H1 (cell line): Measurements from ENCODE around the gene LY6G5B. TPM values are rescaled to one million over a fixed set of nuclear protein-coding genes. Genes with fewer than 3 reads are reported as not detected.

Source experiments
- CTCF ChIA-PET: fragments of 300-600 bp; sonication (Branson Sonifier 250); formaldehyde crosslinking; loops from one replicate; lab custom pipeline; 2021; ENCODE audit not compliant: partially characterized antibody; lab: Charles Lee
- POLR2A ChIA-PET: fragments of 300-600 bp; sonication (Branson Sonifier 250); formaldehyde crosslinking; loops from one replicate; lab custom pipeline; 2021; ENCODE audit warnings: inconsistent platforms; ENCODE audit not compliant: partially characterized antibody; lab: Charles Lee
- DNase-seq, 2 experiments: peaks; one replicate each; pipeline versions ENCODE4 v3.0.0 to v3.0.0-alpha.2; 2010 to 2022; ENCODE audit warnings: low spot score in 2 of 2, low read depth in 1 of 2, mixed read lengths in 1 of 2
- FAIRE-seq: peaks from 2 replicates; lab custom pipeline; 2011; peaks lifted over from hg19 to GRCh38; lab: Jason Lieb, UNC
- H2AFZ ChIP-seq: 2 replicates; pipeline ENCODE4 v1.8.1; 2012; ENCODE audit warnings: low read length, inconsistent platforms
- H2AK5ac ChIP-seq: 2 replicates; pipeline ENCODE4 v1.6.1; 2013; ENCODE audit warnings: low read depth, low read length
- H2BK120ac ChIP-seq: replicated peaks from 2 replicates; pipeline ENCODE3; 2013; ENCODE audit warnings: low read depth, low read length, inconsistent platforms
- H2BK12ac ChIP-seq: 2 replicates; pipeline ENCODE4 v1.6.1; 2013; ENCODE audit warnings: low read depth, low read length
- H2BK15ac ChIP-seq: 2 replicates; pipeline ENCODE4 v1.6.1; 2013; ENCODE audit warnings: low read length
- H2BK20ac ChIP-seq: 2 replicates; pipeline ENCODE4 v1.6.1; 2013; ENCODE audit warnings: low read length
- H2BK5ac ChIP-seq: 2 replicates; pipeline ENCODE4 v1.6.1; 2013; ENCODE audit warnings: low read depth, low read length
- H3K14ac ChIP-seq: 2 replicates; pipeline ENCODE4 v1.6.1; 2013; ENCODE audit warnings: inconsistent platforms; ENCODE audit not compliant: insufficient read length
- H3K18ac ChIP-seq: 2 replicates; pipeline ENCODE4 v1.6.1; 2013; ENCODE audit warnings: low read length; ENCODE audit errors: extremely low read depth
- H3K23ac ChIP-seq: 2 replicates; pipeline ENCODE4 v1.6.1; 2013; ENCODE audit warnings: inconsistent platforms; ENCODE audit not compliant: insufficient read length
- H3K23me2 ChIP-seq: 2 replicates; pipeline ENCODE4 v1.6.1; 2013; ENCODE audit warnings: low read depth, low read length
- H3K27ac ChIP-seq: 2 replicates; pipeline ENCODE4 v1.6.1; 2011; ENCODE audit warnings: low read depth, low read length, inconsistent platforms
- H3K27me3 ChIP-seq, 4 experiments: replicated peaks in 1 of 4; 1 replicate in 1 of 4; 2 replicates in 3 of 4; pipeline versions ENCODE4 v1.6.1 to v1.8.1; 2011 to 2013; ENCODE audit warnings: low read length in 3 of 4, mild to moderate bottlenecking in 3 of 4, inconsistent platforms in 2 of 4, mixed read lengths in 2 of 4, moderate library complexity in 1 of 4; ENCODE audit not compliant: control insufficient read depth in 3 of 4, insufficient read depth in 3 of 4; ENCODE audit errors: extremely low read depth in 1 of 4
- H3K36me3 ChIP-seq, 4 experiments: 2 replicates each; pipeline versions ENCODE4 v1.6.1 to v1.8.1; 2011 to 2013; ENCODE audit warnings: mild to moderate bottlenecking in 4 of 4, low read length in 3 of 4, moderate library complexity in 2 of 4, control low read depth in 1 of 4, inconsistent platforms in 1 of 4; ENCODE audit not compliant: insufficient read depth in 4 of 4, control insufficient read depth in 2 of 4
- H3K4ac ChIP-seq: replicated peaks from 2 replicates; pipeline ENCODE3; 2013; ENCODE audit warnings: low read length, low read depth, mixed read lengths, inconsistent platforms; ENCODE audit not compliant: insufficient read length
- H3K4me1 ChIP-seq, 4 experiments: replicated peaks in 1 of 4; 1 replicate in 1 of 4; 2 replicates in 3 of 4; pipeline versions ENCODE4 v1.6.1 to v1.8.1; 2011 to 2013; ENCODE audit warnings: low read length in 3 of 4, inconsistent platforms in 2 of 4, mixed read lengths in 1 of 4; ENCODE audit not compliant: insufficient read depth in 4 of 4, control insufficient read depth in 3 of 4
- H3K4me2 ChIP-seq, 2 experiments: 2 replicates each; pipeline versions ENCODE4 v1.6.1 to v1.8.1; 2011 to 2013; ENCODE audit warnings: low read depth in 2 of 2, low read length in 2 of 2, control low read depth in 1 of 2, inconsistent platforms in 1 of 2, mild to moderate bottlenecking in 1 of 2; ENCODE audit not compliant: insufficient read depth in 1 of 2
- H3K4me3 ChIP-seq, 4 experiments: fragments of 200-600, 300-600 bp in 1 of 4; sonication (generic), shearing (Covaris generic), sonication (Bioruptor Twin) in 1 of 4; 2 replicates each; pipeline versions ENCODE4 v1.5.1 to v1.8.1; 2011 to 2016; ENCODE audit warnings: low read length in 4 of 4, low read depth in 3 of 4, control low read depth in 2 of 4, inconsistent platforms in 2 of 4, mild to moderate bottlenecking in 2 of 4, mixed read lengths in 1 of 4, moderate library complexity in 1 of 4; ENCODE audit not compliant: insufficient read depth in 2 of 4; ENCODE audit errors: extremely low read depth in 1 of 4
- H3K56ac ChIP-seq: replicated peaks from 2 replicates; pipeline ENCODE3; 2013; ENCODE audit warnings: low read depth, mild to moderate bottlenecking, mixed read lengths, low read length, inconsistent platforms; ENCODE audit not compliant: insufficient read length
- H3K79me1 ChIP-seq: 2 replicates; pipeline ENCODE4 v1.6.1; 2013; ENCODE audit warnings: low read depth, low read length, control low read depth
- H3K79me2 ChIP-seq, 2 experiments: 2 replicates each; pipeline versions ENCODE4 v1.6.1 to v1.8.1; 2012 to 2013; ENCODE audit warnings: low read length in 2 of 2, mild to moderate bottlenecking in 2 of 2, inconsistent platforms in 1 of 2; ENCODE audit not compliant: insufficient read depth in 2 of 2, control insufficient read depth in 1 of 2
- H3K9ac ChIP-seq, 4 experiments: replicated peaks in 1 of 4; 1 replicate in 1 of 4; 2 replicates in 3 of 4; pipeline versions ENCODE4 v1.6.1 to v1.8.1; 2011 to 2013; ENCODE audit warnings: low read depth in 3 of 4, low read length in 3 of 4, control low read depth in 2 of 4, mild to moderate bottlenecking in 2 of 4, moderate library complexity in 2 of 4, inconsistent platforms in 1 of 4; ENCODE audit errors: extremely low read depth in 1 of 4
- H3K9me3 ChIP-seq, 2 experiments: 2 replicates each; pipeline versions ENCODE4 v1.6.1 to v1.8.1; 2012 to 2013; ENCODE audit warnings: mild to moderate bottlenecking in 2 of 2, moderate library complexity in 2 of 2, control low read depth in 1 of 2, inconsistent platforms in 1 of 2, low read depth in 1 of 2, low read length in 1 of 2, mixed read lengths in 1 of 2; ENCODE audit not compliant: insufficient read depth in 2 of 2
- H4K20me1 ChIP-seq, 2 experiments: replicated peaks in 1 of 2; 2 replicates each; pipeline versions ENCODE3 to v1.8.1; 2011 to 2013; ENCODE audit warnings: inconsistent platforms in 2 of 2, low read length in 2 of 2, mild to moderate bottlenecking in 1 of 2; ENCODE audit not compliant: insufficient read depth in 2 of 2, control insufficient read depth in 1 of 2
- H4K5ac ChIP-seq: 2 replicates; pipeline ENCODE4 v1.6.1; 2013; ENCODE audit warnings: low read length, low read depth, mixed read lengths, inconsistent platforms; ENCODE audit not compliant: insufficient read length
- H4K8ac ChIP-seq: 2 replicates; pipeline ENCODE4 v1.8.0; 2013; ENCODE audit warnings: mild to moderate bottlenecking, moderate library complexity, low read length, inconsistent platforms; ENCODE audit not compliant: insufficient read depth; ENCODE audit errors: extremely low read depth
- H4K91ac ChIP-seq: replicated peaks from 2 replicates; pipeline ENCODE3; 2013; ENCODE audit warnings: low read length, mixed read lengths, inconsistent platforms; ENCODE audit not compliant: insufficient read length
- BRCA1 ChIP-seq: IDR thresholded peaks from 2 replicates; pipeline ENCODE4 v1.6.1; 2012; ENCODE audit warnings: low read depth, low read length, improper control_type of control experiment
- POLR2A ChIP-seq, 2 experiments: IDR thresholded peaks; 1 replicate in 1 of 2; 2 replicates in 1 of 2; pipeline ENCODE4 v1.6.1; 2011; ENCODE audit warnings: low read depth in 2 of 2, low read length in 2 of 2, mild to moderate bottlenecking in 2 of 2; ENCODE audit errors: control extremely low read depth in 1 of 2
- SP2 ChIP-seq: IDR thresholded peaks from 2 replicates; pipeline ENCODE4 v1.6.1; 2012; ENCODE audit warnings: mild to moderate bottlenecking, low read length, inconsistent platforms
- SRF ChIP-seq: IDR thresholded peaks from 2 replicates; pipeline ENCODE4 v1.6.1; 2011; ENCODE audit warnings: mild to moderate bottlenecking, low read depth, low read length, moderate library complexity
- TCF12 ChIP-seq: IDR thresholded peaks from 2 replicates; pipeline ENCODE4 v1.6.1; 2011; ENCODE audit warnings: low read depth, mild to moderate bottlenecking, low read length
- WGBS, 2 experiments: shearing (Covaris generic) in 1 of 2; methylation state at CpG; one replicate each; pipeline versions ENCODE4 v1.1.6 to v1.1.7; 2013 to 2015; ENCODE audit warnings: low lambda C conversion rate in 2 of 2, mixed read lengths in 2 of 2, inconsistent platforms in 1 of 2, low coverage in 1 of 2, missing lambda C conversion rate in 1 of 2; ENCODE audit not compliant: insufficient replicate concordance in 2 of 2, insufficient coverage in 1 of 2, insufficient read length in 1 of 2; ENCODE audit errors: extremely low coverage in 1 of 2, missing lambda C conversion rate in 1 of 2; 5-methylcytosine and 5-hydroxymethylcytosine counted together
- polyA plus RNA-seq, 7 experiments: library from polyadenylated mRNA; depleted of rRNA in 3 of 7; stranded (reverse) in 5 of 7; unstranded in 2 of 7; fragments of >200 nt in 5 of 7; fragments of 200-250 nt in 2 of 7; gene quantifications; 1 replicate in 5 of 7; 2 replicates in 1 of 7; 4 replicates in 1 of 7; pipeline versions ENCODE4 v1.2.1 to v1.2.3, GENCODE V29; 2011 to 2013; ENCODE audit warnings: missing spikeins in 2 of 7, mixed read lengths in 2 of 7
- total RNA-seq: library from RNA; stranded (reverse); fragmentation: NEBNext Ultra II Directional; extraction: Animal tissue kit (Norgen Biotek cat#: 25700); gene quantifications from 2 replicates; pipeline ENCODE4 v1.2.1, GENCODE V29; 2021

LY6G5B gene
- total and polyA plus RNA-seq, 2 of the 8 experiments (the other 6 are each of a cell fraction or from before 2014, with no cell fraction given), result 10.6 to 12.6 TPM

- H3K79me1 ChIP-seq, result peaks cover 13% of the 10 kb centered on the region; the same call in 1 of the 2 replicates
- no peak for DNase-seq
- no peak overlapping the region for H3K14ac ChIP-seq
- no peak overlapping the region for H3K23ac ChIP-seq
- H3K18ac ChIP-seq, result no peak overlapping the region
- H3K9ac ChIP-seq, result no peak overlapping the region
- H2BK120ac ChIP-seq, result no peak overlapping the region
- FAIRE-seq, result no peak
- no peak overlapping the region for H4K8ac ChIP-seq
- peaks cover 82 to 100% (median 97%) of the 10 kb centered on the region in 4 experiments for H3K36me3 ChIP-seq
- H2BK12ac ChIP-seq, result no peak overlapping the region
- H2AK5ac ChIP-seq, result no peak overlapping the region
- CTCF ChIA-PET, result no interaction called here
- H4K20me1 ChIP-seq, result peaks cover 16 to 20% of the 10 kb centered on the region in 2 experiments
- no peak overlapping the region for H2BK20ac ChIP-seq
- WGBS, 2 experiments, result 93% methylated on average over 18 of the region's 32 CpGs; no CpG with 5 or more reads in 1 of the 2 experiments
- no peaks in the 10 kb centered on the region for H3K9me3 ChIP-seq
- H3K4ac ChIP-seq, result no peak overlapping the region
- no peak overlapping the region for H2BK5ac ChIP-seq
- no peak overlapping the region for H3K4me3 ChIP-seq
- H3K4me2 ChIP-seq, result no peak overlapping the region
- TF ChIP-seq SP2 (no peak), SRF (no peak), POLR2A (IDR thresholded peaks at IDR 0.05; ENCODE audit: control extremely low read depth in 1 of 2, low read depth in 2 of 2, low read length in 2 of 2) (peak in 1 of 2 experiments; percentile 5; a peak in 1 of 3 replicates), BRCA1 (no peak), TCF12 (no peak)
- no peak overlapping the region for H4K5ac ChIP-seq
- no peak overlapping the region for H4K91ac ChIP-seq
- H3K4me1 ChIP-seq, result no peaks in the 10 kb centered on the region
- no peaks in the 10 kb centered on the region for H3K23me2 ChIP-seq
- H3K79me2 ChIP-seq, result no peaks in the 10 kb centered on the region; a peak in 1 of 4 replicates
- no peak overlapping the region for H2BK15ac ChIP-seq
- POLR2A ChIA-PET, result interaction anchor here (0.8 to 34.9 kb wide), 4 partner anchors 6 to 29 kb away, joined by 3 to 883 read pairs (median 648); partner anchors contain the start of genes AIF1, APOM, BAG6 and C6orf47
- H3K56ac ChIP-seq, result no peak overlapping the region
- H3K27ac ChIP-seq, result no peak overlapping the region
- no peaks in the 10 kb centered on the region for H3K27me3 ChIP-seq
- H2AFZ ChIP-seq, result no peak overlapping the region
Measured at GRCh38 chr6:31631681-31632278, 38.0 kb upstream of the LY6G5B start.
